GM19043 (cell line): ENCODE results near the gene C17orf113.

Source experiments
- ATAC-seq: cut with Tn5 transposase; IDR thresholded peaks from one replicate; pipeline ENCODE4 v1.9.1; 2021; ENCODE audit warnings: low read depth; ENCODE audit not compliant: unreplicated experiment

The C17orf113 gene

DNA sequence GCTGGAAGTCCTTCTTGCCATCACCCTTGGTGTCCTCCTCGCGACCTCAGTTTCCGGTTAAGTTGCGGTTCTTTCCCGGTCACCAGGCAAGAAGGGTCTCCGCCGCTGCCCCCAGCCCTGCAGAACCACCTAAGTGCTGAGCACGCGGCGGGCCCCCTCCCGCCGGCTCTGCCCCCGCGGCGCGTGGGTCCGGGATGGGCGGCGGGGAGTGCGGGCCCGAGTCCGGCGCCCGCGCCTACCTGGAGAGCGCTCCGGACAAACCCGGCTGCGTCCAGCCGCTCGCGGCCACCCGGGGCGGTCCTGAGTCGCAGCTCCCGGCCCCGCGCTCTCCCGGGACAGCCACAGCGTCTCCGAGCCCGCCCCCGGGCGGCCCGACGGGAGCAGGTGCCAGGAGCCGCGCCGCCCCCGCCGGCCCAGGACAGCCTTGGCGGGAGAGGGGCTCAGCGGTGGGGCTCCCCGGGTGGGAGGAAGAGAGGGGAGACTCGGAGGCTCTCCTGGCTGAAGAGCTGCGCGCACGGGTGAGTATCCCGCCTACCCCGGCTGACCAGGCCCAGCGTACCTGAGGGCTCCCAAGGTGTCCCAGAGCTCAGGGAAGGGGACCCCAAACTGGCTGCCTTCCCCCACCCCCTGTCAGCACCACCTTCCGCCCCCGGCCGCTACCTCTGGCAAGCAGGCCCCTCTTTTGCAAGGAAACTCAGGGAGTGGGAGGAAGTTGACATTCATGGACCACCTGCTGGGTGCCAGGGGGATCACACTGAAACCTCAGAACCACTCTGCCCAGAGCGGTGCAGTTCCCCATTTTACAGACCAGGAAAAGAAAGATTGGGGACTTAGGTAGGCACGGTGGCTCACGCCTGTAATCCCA lies 22.2 kb upstream of the C17orf113 start:
- ATAC-seq: no peak

DNA sequence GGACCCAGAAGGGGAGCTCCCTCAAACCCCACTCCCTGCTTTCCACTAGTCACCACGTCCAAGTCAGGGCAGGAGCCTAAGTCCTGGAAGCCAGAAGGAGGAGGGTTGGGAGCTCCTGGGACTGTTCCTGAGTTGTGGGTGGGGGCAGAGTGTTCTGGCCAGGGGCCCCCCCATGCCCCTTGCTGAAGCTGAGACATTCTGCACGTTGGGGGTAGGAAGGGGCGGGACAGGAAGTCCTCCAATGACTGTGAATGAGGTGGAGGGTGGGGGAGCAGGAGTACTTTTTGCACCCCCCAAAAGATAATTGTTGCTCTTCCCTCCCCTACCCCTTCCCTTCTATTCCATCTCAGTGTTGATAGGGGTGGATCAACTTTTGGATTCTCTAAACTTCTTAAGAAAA lies 21.4 kb upstream of the C17orf113 start:
- ATAC-seq: no peak

DNA sequence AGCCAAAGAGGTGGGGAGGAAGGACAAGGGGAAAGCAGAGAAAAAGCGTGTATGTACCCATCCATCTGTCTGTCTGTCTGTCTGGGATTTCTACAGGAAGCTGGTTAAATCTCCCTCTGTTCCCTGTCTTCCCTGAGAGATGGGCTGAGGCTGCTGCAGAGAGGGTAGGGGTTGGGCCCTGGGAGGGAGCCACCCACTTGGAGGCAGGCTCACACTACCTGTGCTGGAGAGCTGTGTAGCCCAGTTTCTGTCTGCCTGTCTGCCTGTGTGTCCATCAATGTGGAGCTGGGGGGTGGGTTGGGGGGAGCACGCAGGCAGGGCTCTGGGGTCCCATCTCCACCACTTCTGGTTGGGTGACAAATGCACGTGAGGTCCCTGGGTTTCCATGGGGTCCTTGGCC lies 18.6 kb upstream of the C17orf113 start:
- no peak for ATAC-seq

DNA sequence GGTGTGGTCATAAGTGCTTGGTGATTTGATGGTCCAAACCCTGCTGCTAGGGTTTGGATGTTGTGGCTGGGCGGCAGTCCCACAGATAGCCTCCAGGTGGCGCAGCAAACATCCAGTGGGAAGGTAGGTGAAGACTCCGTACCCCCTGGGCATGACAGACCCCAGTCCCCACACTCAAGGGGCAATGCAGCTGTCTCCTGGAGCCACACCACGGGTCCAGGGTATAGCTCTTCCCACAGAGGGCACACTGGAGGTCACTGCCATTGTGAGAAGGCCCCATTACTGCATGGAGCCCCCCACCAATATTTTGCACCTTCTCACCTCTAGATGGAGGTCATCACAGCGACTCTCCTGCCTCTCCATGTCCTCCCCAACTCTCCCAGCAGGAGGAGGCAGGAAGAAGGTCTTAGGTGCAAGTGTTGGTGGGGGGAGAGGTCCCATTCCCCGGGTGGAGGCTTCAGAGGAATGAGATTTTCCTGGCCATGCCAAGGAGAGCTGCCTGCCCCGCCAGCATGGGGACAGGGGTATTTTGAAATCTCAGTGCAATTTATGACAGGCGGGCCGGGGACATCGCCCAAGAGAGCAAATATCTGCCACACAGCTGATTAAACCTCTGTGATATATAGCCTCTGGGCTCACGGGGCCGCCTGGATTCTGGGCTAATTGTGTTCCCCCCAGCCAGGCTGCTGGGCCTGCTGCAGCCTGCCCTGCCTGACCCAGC lies 17.1 kb upstream of the C17orf113 start:
- no peak for ATAC-seq

DNA sequence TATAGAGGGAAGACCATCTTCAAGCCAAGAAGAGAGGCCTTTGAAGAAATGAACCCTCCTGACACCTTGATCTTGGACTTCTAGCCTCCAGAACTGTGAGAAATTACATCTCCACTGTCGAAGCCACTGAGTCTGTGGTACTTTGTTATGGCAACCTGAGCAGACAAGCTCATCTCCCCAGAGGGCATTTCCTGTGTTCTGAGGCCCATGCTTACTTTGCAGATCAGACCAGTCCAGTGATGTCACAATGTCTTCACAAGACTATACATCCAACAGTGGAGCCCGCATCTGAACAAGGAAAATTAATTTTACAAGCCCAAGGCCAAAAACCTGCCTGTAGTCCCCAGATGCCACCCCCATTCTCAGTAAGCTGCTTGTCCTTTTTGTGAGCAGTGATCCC lies 14.8 kb upstream of the C17orf113 start:
- ATAC-seq: no peak

DNA sequence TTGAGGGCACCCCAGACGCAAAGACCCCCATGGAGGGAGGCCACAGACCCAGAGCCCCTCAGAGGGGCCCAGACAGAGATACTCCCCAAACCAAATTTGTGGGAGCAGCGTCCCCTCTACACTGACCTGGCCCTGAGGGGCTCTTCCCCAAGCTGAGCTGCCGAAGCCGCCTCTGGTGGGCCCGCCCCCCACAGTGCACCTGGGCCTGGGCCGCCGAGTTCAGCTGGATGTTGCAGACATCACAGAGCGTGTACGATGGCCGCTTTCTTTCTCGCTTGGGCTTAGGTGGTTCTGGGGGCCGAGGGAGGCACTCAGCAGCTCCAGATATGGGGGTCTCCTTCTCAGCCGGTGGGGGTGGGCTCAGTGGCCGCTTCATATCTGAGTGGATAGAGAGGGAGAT lies 12.3 kb upstream of the C17orf113 start:
- ATAC-seq: no peak

DNA sequence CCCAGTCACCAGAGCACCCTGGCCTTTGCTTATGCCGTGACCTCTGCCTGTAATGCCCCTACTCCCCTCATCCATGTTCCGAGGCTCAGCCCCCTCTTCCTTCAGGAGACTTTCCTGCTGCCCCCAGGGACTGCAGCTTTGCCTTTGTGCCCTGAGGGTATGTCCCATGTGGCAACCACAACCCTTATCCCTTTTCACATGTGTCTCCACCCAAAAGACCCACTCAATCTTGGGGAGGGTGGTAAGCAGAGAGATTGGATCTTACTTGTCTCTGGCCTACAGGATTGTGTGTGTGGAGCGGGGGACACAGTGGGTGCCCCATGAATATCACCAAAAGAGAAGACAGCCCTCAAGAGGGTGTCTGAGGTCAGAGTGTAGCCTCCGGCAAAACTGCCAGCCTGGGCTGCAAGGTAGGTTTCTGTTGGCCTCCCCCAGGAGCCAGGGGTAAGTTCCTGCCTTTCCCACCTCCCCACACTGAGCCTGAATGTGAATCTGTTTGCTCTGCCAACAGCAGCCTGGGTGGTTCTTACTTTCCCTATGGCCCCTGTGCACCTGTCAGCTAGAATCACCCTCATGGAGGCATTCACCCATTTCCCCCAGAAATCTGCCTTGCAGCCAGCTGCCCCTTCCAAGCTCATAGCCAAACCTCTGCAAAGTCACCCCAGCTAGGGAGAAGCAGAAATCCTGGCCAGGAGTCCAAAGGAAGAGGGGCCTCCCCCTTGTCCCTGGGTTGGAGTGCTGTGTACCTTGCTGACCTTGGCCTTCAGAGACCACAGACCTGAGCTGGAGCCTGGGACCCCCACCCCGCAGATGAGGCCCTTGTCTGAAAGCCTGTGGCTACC lies 11.5 kb upstream of the C17orf113 start:
- no peak for ATAC-seq

DNA sequence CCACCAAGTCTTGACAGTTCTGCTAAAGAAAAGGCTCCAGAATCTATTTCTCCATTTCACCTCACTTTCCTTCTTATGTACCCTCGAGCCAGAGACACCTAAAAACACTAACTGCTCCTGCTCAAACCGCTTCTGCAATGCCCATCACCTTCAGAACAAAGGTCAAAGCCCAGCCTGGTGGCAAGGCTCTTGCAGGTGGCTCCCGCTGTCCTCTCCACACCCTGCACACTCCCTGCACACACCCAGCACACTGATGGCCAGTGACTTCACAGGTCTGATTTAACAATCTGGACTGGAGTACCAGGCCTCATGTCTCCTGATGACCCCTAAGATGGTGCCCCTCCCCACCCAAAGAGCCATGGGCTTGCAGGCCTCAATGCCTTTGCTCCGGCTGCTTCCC lies 9.8 kb upstream of the C17orf113 start:
- no peak for ATAC-seq

DNA sequence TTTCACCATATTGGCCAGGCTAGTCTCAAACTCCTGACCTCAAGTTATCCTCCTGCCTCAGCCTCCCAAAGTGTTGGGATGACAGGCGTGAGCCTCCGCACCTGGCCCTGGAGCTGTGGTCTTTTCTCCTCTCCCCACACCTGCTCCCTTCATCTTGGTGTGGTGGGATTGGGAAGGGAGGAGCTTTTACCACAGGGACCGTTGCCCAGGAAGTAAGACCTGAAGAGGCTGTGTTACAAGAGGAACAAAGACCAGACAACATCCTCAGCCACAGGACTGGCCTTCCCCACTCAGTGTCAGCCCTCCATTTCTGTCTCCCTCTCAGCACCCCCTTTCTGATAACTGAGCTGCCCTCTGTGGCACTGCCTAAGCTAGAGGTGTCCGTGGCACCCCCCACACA lies 9.4 kb upstream of the C17orf113 start:
- no peak for ATAC-seq

DNA sequence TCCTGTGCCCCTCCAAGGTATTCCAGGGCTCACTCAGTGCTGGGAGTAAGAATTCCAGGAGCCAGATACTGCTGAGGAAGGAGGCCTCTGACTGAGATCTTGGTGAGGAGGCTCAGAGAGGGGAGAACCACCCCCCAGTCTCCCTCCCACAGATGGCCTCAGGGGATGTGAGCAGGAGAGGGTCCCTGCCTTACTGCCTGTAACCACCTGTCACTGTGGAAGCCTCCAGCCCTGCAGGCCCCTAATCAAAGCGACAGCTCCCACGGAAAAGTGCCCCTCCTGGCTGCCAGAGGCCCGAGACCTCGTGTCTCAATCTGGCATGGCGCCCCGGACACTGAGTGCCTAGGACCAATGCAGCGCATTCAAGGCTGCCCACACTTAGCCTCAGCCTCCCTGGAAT lies 7.7 kb upstream of the C17orf113 start:
- no peak for ATAC-seq

DNA sequence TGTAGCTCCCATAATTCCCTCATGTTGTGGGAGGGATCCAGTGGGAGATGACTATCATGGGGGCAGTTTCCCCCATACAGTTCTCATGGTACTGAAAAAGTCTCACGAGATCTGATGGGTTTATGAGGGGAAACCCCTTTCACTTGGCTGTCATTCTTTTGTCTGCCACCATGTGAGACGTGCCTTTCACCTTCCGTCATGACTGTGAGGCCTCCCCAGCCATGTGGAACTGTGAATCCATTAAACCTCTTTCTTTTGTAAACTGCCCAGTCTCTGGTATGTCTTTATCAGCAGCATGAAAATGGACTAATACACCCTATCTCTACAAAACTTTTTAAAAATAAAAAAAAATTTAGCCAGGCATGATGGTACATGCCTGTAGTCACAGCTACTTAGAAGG lies 6.2 kb upstream of the C17orf113 start:
- no peak for ATAC-seq

DNA sequence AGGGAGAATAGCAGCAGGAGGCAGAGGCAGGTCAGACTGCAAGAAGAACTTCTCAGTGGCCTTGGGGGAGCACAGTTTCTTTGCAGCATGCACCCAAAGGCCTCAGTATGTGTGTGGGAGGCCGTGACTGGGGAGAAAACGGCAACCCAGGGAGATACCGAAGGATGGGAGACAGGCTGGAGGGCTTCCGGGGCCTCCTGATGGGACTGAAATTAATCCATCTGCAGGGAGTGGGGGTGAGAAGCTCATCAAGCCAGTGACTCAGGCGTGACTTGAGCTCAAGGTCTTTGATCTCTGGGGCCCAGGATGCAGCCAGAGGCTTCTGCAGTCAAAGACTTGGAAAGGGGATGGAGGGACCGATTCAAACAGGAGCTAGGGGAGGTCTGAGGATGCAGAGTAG lies 5.1 kb upstream of the C17orf113 start:
- no peak for ATAC-seq

DNA sequence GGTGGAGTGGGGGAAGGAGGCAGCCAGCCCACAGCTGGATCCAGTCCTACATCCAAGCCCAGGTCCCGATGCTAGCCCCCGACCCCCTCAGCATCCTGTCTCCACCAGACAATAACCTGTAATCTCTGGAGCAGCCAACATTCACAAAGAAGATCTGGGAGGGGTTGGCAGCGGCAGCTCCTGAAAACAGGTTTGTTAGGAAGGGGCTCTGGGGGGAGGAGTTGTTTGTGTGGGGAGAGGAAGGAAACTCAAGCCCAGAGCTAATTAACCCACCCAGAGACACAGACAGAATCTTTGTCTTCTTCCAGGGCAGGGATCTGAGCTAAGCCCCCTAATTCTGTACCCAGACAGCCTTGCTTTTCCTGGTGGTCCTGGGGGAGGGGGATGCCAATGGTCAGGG lies 4.6 kb upstream of the C17orf113 start:
- ATAC-seq: no peak

DNA sequence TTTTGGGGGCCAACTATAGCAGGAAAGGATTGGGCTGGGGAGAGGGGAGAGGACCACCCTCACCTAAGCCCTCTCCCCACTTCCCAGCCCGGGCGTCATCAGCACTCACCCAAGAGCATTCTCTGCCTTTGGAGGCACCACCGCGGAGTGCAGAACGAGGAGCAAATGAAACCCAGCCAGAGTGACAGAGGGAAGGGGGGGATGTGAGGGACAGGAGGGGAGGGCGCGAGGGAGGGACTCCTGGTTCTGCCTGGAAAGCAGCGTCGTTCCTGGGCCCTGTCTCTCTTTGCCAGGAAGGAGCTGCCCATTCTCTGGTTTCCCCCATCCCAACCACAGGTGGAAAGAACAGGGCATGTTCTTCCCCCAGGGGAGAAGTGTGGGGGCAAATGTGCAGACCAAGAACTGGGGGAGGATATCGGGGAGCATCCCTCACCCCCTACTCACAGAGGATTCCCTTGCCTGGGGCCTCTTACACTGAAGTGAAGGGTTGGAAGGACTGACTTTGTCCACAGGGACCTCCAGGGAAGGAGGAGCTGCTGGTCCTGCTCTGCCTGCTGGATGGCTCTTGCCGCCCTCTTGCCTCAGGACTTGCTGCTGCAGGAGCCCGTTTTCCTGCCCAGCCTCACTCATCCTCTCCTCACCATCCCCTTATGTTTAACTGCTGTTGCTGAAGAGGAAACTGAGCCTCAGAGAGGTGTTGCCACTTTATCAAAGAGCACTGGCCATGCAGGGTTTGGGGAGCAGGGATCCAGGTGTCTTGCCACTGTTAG lies 3.5 kb upstream of the C17orf113 start:
- no peak for ATAC-seq

DNA sequence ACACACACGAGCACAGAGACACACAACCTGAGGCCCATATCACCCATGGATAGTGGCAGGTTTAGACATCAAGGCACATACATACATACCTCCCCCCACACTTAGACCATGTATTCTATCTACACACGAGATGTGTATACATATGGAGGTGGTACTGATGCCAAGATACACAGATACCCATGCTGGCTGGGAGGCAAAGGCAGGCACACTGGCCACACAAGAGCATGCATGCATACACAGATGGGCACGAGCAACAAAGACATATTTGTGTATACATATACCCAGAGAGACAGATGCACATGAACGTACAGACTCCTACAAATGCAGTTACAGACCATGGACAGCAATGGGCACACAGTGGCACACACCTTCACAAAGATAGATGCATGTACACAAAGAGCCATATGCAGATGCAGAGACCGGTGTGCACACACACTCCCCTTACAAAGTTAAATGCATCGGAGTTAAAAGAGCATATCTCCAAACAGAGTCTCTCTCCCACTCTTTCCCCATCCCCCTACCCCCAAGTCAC lies 2.0 kb upstream of the C17orf113 start:
- no peak for ATAC-seq

DNA sequence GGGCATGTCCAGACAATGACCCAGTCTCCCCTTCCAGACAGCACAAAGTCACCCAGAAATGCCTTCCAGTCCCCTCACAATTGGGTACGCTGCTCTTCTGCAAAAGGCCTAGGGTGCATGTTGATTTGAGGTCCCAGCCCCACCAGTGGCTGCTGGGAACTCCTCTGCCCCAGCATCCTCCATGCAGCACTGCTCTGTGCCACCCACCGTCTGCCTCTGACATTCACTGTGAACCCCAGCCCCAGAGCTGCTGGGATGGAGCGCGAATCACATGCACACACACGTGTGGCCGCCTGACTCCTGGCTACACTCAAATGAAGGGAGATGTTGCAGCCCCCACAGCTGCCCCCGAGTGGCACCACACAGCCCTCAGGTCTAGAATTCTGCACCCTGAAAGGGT lies 1.2 kb upstream of the C17orf113 start:
- no peak for ATAC-seq

DNA sequence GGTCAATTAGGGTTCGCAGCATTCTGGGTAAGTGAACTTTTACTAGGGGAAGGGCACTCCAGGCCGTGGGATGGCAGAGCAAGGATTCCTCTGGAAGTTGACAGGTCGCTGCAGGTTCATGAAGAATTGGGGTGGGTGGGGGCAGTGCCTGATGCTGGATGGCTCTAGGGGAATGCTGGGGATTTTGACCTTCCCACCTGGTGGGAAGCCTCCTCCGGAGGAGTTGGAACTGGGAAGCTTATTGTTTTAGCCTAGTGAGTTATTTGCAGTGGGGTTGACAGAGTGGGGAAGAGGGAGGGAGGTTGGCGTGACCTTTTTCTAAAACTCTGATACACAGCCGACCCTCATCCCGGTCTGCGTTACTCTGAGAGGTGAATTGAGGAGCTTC lies 606 bp upstream of the C17orf113 start:
- no peak for ATAC-seq

DNA sequence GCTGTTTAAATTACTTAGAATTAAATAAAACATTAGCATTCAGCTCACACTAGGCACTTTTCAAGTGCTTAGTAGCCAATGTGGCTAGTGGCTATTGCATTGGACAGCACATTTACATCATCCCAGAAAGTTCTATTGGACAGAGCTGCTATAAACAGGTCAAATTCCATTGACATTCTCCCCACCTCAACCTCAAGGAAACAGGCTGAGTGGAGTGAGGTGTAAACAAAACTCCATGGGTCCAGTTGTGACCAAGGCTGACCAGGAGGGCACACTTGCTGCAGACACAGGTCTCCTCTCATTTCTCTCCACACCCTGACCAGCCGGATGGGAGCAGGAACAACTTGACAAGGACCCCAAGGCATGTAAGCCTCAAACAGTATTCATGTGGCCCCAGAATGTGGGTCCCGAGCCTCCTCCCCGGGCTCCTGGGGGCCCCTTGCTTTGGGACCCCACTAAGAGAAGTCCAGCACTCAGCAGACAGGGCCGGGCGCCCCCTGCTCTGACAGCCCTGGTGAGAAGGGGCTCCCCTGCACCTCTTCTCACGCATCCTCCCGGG lies 488 bp downstream of the C17orf113 start:
- ATAC-seq: no peak

DNA sequence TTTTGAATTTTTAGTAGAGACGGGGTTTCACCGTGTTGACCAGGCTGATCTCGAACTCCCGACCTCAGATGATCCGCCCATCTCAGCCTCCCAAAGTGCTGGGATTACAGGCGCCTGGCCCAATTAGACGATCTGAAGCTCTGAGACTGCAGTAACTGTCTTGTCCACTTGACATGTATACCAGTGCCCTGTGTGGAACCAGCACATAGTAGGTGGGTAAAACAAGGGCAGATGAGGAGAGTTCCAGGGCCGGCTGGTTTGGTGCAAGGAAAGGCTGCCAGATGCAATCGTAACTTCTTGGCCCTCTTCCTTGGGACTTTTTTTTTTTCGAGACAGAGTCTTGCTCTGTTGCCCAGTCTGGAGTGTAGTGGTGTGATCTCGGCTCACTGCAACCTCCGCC lies 3.1 kb downstream of the C17orf113 start:
- ATAC-seq: no peak

DNA sequence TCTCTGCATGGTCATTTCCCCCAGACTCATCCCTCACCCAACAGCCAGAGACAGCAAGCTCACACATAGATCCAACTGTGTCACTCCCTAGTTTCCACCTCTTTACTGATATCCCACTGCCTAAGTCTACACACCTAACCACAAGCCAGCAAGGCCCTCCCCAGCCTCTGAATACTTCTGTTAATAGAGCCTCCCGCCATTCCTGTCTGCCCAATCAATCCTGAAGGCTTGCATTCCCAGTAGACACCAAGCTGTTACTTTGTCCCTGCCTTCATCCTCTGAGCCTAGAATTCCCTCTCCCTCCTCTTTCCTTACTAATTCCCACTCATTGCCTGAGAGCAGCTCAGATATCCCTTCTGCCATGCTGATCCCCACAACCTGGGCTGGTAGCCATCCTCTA lies 4.7 kb downstream of the C17orf113 start:
- no peak for ATAC-seq
